Calu3 (cell line): ENCODE measurements around the gene NCBP1. TPM values are rescaled to one million over a fixed set of nuclear protein-coding genes. Genes with fewer than 3 reads are reported as not detected.

Experiments used
- BruUV-seq: library from RNA; stranded (reverse); fragments of 400-500 nt; replicated peaks from 2 replicates; lab custom pipeline; 2021; lab: Mats Ljungman, UMichigan
- CTCF ChIA-PET: fragments of 300-600 bp; sonication (Branson Sonifier 250); formaldehyde crosslinking; loops from one replicate; lab custom pipeline; 2022; ENCODE audit warnings: antibody characterized with exemption; lab: Charles Lee
- DNase-seq: peaks from one replicate; pipeline ENCODE4 v3.0.0; 2022
- H3K27ac Mint-ChIP-seq: one replicate; pipeline ENCODE4 v1.8.0; 2022; ENCODE audit warnings: mixed read lengths; ENCODE audit not compliant: unreplicated experiment
- H3K27me3 Mint-ChIP-seq: one replicate; pipeline ENCODE4 v1.8.0; 2022; ENCODE audit warnings: mixed read lengths; ENCODE audit not compliant: unreplicated experiment
- H3K36me3 Mint-ChIP-seq: one replicate; pipeline ENCODE4 v1.8.0; 2022; ENCODE audit warnings: mild to moderate bottlenecking, moderate library complexity, mixed read lengths; ENCODE audit not compliant: insufficient read depth, unreplicated experiment
- H3K4me1 Mint-ChIP-seq: one replicate; pipeline ENCODE4 v1.8.0; 2022; ENCODE audit warnings: mild to moderate bottlenecking, low read depth, mixed read lengths; ENCODE audit not compliant: unreplicated experiment
- H3K4me3 Mint-ChIP-seq: one replicate; pipeline ENCODE4 v1.8.0; 2022; ENCODE audit warnings: mild to moderate bottlenecking, low read depth, moderate library complexity, mixed read lengths; ENCODE audit not compliant: unreplicated experiment
- H3K9me3 Mint-ChIP-seq: one replicate; pipeline ENCODE4 v1.8.0; 2022; ENCODE audit warnings: low read depth, mixed read lengths; ENCODE audit not compliant: unreplicated experiment
- intact Hi-C: fragments of 100-400 bp; cut with micrococcal nuclease; formaldehyde crosslinking; loops from one replicate; pipeline ENCODE4 v1.10.0; 2022; ENCODE audit not compliant: unreplicated experiment
- total RNA-seq: library from RNA; stranded (reverse); gene quantifications from 2 replicates; pipeline ENCODE4 v1.2.3, GENCODE V29; 2022
- TF ChIP-seq, protein P1 (sequence below): fragments of 200-600 bp; IDR thresholded peaks from one replicate; pipeline ENCODE4 v1.8.0; 2022; ENCODE audit warnings: antibody characterized with exemption; ENCODE audit not compliant: unreplicated experiment

The NCBP1 gene
- total RNA-seq, 1 experiment from 2014 or later, result 32.2 TPM

DNA sequence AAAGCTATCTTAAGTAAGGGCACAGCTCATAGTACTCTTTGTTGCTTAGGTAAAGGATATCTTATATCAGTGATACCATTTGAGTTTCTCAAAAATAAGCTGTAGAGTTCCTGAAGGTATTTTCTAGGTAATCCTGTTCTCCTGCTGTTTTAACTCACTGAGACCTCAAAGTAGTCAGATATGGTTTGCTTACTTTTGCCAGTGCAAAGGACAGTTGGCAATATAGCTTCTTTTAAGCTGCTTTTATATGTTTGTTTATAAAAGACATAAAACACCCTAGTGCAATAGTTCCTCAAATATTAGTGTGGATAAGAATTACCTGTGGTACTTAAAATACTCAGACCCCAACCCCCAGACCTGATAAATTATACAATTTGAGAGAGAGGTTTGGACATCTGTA is 12.1 kb downstream of the NCBP1 start:
- peaks cover 11% of the 10 kb centered on the region for H3K36me3 Mint-ChIP-seq

DNA sequence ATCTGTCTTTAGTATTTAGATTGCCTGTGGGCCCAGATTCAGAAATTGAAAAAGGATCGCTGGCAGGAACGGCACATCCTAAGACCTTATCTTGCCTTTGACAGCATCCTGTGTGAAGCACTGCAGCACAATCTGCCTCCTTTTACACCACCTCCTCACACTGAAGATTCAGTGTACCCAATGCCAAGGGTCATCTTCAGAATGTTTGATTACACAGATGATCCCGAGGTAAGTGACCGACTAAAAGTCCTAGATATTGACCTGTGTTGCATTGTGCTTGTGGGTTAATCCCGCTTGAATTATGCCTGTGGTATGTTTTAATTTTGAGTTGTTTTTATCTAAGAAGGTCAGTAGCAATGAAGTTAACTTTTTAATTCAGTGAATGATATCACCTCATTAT is 14.4 kb downstream of the NCBP1 start:
- intact Hi-C loops, result no loop called here
- BruUV-seq, result no TSS peak
- peaks cover 21% of the 10 kb centered on the region for H3K36me3 Mint-ChIP-seq
- no peak overlapping the region for H3K27ac Mint-ChIP-seq
- no peaks in the 10 kb centered on the region for H3K4me1 Mint-ChIP-seq
- no peak for DNase-seq
- H3K4me3 Mint-ChIP-seq, result no peak overlapping the region
- CTCF ChIA-PET, result no interaction called here
- TF ChIP-seq, protein P1, sequence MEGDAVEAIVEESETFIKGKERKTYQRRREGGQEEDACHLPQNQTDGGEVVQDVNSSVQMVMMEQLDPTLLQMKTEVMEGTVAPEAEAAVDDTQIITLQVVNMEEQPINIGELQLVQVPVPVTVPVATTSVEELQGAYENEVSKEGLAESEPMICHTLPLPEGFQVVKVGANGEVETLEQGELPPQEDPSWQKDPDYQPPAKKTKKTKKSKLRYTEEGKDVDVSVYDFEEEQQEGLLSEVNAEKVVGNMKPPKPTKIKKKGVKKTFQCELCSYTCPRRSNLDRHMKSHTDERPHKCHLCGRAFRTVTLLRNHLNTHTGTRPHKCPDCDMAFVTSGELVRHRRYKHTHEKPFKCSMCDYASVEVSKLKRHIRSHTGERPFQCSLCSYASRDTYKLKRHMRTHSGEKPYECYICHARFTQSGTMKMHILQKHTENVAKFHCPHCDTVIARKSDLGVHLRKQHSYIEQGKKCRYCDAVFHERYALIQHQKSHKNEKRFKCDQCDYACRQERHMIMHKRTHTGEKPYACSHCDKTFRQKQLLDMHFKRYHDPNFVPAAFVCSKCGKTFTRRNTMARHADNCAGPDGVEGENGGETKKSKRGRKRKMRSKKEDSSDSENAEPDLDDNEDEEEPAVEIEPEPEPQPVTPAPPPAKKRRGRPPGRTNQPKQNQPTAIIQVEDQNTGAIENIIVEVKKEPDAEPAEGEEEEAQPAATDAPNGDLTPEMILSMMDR, result no peak
- H3K27me3 Mint-ChIP-seq, result no peaks in the 10 kb centered on the region
- H3K9me3 Mint-ChIP-seq, result no peaks in the 10 kb centered on the region

More for the DNA sequence above, 12.1 kb downstream of the NCBP1 start:
- intact Hi-C loops, result no loop called here
- BruUV-seq, result no TSS peak
- TF ChIP-seq, protein P1, result no peak
- Mint-ChIP-seq H3K27ac (no peak overlapping the region), H3K4me3 (no peak overlapping the region), H3K9me3 (no peaks in the 10 kb centered on the region), H3K27me3 (no peaks in the 10 kb centered on the region), H3K4me1 (no peaks in the 10 kb centered on the region)
- no peak for DNase-seq
- CTCF ChIA-PET, result no interaction called here

DNA sequence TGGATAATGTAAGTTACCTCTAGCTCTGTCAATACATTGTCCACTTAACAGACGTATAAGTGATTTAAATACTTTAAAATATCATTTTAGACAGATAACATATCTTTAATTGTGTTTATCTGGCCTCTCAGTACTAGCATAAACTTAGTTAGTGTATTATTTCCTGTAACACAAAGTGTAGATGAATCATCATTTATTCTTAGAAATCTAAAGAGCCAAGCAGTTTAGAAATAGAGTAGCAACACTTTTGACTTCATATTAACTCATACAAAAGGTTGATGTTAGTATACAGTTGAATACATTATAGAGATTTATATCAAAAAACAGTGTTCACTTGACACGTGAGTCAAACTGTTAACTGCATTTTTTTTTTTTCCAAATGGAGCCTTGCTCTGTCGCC is 18.0 kb downstream of the NCBP1 start:
- Mint-ChIP-seq H3K36me3 (peaks cover 25% of the 10 kb centered on the region), H3K4me1 (no peaks in the 10 kb centered on the region), H3K27me3 (no peaks in the 10 kb centered on the region), H3K9me3 (no peaks in the 10 kb centered on the region), H3K27ac (no peak overlapping the region), H3K4me3 (no peak overlapping the region)
- no TSS peak for BruUV-seq
- TF ChIP-seq, protein P1, result no peak
- CTCF ChIA-PET, result no interaction called here
- intact Hi-C loops, result no loop called here
- DNase-seq, result no peak

DNA sequence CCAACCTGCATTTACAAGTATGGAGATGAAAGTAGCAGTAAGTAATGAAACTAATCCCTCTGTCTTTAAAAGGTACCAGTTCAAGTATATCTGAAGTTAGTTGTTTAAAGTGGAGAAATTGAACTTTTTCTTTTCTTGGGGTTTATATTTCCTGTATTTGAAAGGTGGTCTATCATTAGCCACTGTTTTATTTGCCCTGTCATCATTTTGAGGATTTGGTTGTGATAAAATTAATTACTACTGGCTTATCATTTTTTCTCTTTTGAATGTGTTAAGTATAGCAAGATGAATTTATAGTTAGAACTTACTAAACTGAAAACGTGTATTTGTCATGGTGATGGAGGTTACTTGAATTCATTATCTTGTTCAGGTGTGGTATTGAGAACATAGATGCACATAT is 25.1 kb downstream of the NCBP1 start:
- no peak for DNase-seq
- no peak overlapping the region for H3K4me3 Mint-ChIP-seq
- intact Hi-C loops, result no loop called here
- no peaks in the 10 kb centered on the region for H3K27me3 Mint-ChIP-seq
- no peak overlapping the region for H3K27ac Mint-ChIP-seq
- peaks cover 32% of the 10 kb centered on the region for H3K36me3 Mint-ChIP-seq
- CTCF ChIA-PET, result no interaction called here
- no peaks in the 10 kb centered on the region for H3K9me3 Mint-ChIP-seq
- TF ChIP-seq, protein P1, result no peak
- no TSS peak for BruUV-seq
- H3K4me1 Mint-ChIP-seq, result no peaks in the 10 kb centered on the region
